SK-N-SH (cell line): ENCODE results near the gene RPL10.

ENCODE experiments used
- RCOR1 ChIP-seq: fragments of 150-350 bp; IDR thresholded peaks from 2 replicates; pipeline ENCODE4 v1.6.1; 2017; ENCODE audit warnings: antibody characterized with exemption, low read length
- SIN3A ChIP-seq: IDR thresholded peaks from 2 replicates; pipeline ENCODE4 v1.6.1; 2012; ENCODE audit warnings: low read depth, mild to moderate bottlenecking, low read length, moderate library complexity, borderline replicate concordance
- TF ChIP-seq, protein P1 (sequence below): IDR thresholded peaks from 2 replicates; pipeline ENCODE4 v1.4.0; 2012; ENCODE audit warnings: low read depth
- TF ChIP-seq, protein P2 (sequence below): fragments of 200-600 bp; sonication (generic); IDR thresholded peaks from 2 replicates; pipeline ENCODE4 v1.6.1; 2017; ENCODE audit warnings: antibody characterized with exemption, mild to moderate bottlenecking, moderate library complexity

DNA sequence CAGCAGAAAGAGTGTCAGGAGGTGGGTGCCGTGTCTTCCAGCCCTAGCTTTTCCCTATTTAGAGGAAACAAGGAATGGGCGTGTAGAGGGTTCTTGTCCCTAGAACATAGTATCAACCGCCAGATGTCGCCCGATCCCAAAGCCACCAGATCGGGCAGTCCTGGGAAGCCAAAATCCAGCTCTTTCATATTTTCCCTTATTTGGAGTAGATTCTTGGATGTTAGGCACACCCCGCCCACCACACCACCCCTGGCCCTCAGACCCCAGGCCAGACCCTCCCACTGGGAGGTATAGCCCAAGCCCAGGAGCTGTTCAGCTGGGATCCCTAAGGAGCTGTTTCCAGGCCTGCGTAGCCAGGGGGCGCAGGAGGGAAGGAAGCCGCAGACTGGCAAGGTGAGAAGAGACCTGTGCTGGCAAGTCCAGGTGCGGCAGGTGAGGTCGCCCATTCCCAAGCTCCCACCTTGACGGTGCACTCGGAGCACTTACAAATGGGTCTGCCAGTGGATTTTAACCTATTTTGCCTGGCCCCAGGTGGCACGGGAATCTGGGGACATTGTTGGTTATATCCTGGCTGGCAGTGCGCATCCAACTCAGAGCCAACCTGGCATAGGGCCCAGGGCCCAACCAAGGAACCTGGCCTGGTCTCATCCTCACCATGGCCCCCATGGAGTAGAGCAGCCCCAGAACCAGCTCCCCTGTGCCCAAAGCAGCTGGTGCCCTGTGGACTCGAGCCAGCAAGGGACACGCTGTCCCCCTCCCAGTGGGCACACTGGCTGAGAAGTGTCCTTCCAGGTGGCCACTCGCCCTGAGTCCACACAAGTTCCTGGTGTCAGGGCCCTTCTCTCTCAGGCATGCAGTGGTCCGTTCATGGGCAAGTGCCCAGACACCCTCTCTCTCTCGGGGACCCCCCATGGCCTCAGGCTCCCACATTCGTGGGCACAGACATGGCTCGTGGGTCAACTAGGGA, 24.6 kb upstream of the RPL10 start:
- TF ChIP-seq, protein P1, sequence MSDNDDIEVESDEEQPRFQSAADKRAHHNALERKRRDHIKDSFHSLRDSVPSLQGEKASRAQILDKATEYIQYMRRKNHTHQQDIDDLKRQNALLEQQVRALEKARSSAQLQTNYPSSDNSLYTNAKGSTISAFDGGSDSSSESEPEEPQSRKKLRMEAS = no peak
- TF ChIP-seq, protein P2, sequence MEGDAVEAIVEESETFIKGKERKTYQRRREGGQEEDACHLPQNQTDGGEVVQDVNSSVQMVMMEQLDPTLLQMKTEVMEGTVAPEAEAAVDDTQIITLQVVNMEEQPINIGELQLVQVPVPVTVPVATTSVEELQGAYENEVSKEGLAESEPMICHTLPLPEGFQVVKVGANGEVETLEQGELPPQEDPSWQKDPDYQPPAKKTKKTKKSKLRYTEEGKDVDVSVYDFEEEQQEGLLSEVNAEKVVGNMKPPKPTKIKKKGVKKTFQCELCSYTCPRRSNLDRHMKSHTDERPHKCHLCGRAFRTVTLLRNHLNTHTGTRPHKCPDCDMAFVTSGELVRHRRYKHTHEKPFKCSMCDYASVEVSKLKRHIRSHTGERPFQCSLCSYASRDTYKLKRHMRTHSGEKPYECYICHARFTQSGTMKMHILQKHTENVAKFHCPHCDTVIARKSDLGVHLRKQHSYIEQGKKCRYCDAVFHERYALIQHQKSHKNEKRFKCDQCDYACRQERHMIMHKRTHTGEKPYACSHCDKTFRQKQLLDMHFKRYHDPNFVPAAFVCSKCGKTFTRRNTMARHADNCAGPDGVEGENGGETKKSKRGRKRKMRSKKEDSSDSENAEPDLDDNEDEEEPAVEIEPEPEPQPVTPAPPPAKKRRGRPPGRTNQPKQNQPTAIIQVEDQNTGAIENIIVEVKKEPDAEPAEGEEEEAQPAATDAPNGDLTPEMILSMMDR = peak; percentile 37
- TF ChIP-seq SIN3A (no peak), RCOR1 (no peak)
